Testis (tissue), 3 donors: ENCODE measurements around the gene SCFD2. TPM values are rescaled to one million over a fixed set of nuclear protein-coding genes. Genes with fewer than 3 reads are reported as not detected.

Experiments
- DNase-seq: peaks from one replicate; pipeline ENCODE4 v3.0.0-alpha.2; 2019
- H3K27ac ChIP-seq, 2 donors: fragments of 200-600 bp; sonication (generic); one replicate each; pipeline ENCODE4 v1.5.1; 2019
- H3K27me3 ChIP-seq: fragments of 200-600 bp; sonication (generic); one replicate; pipeline ENCODE4 v1.5.1; 2019
- H3K36me3 ChIP-seq: fragments of 200-600 bp; sonication (generic); one replicate; pipeline ENCODE4 v1.5.1; 2017; ENCODE audit warnings: low read depth; ENCODE audit errors: missing control alignments
- H3K4me1 ChIP-seq: fragments of 200-600 bp; sonication (generic); one replicate; pipeline ENCODE4 v1.5.1; 2019
- H3K4me3 ChIP-seq, 2 donors: fragments of 200-600 bp; sonication (generic); one replicate each; pipeline ENCODE4 v1.5.1; 2017 to 2019
- H3K9me3 ChIP-seq: fragments of 200-600 bp; sonication (generic); one replicate; pipeline ENCODE4 v1.5.1; 2017
- CTCF ChIP-seq, 3 experiments: fragments of 450-650 bp in 2 of 3; fragments of 200-600 bp in 1 of 3; sonication (generic) in 1 of 3; IDR thresholded peaks; one replicate each; pipeline ENCODE4 v1.5.1; 2016 to 2019; ENCODE audit warnings: antibody characterized with exemption in 3 of 3, mild to moderate bottlenecking in 2 of 3, moderate library complexity in 1 of 3
- POLR2A ChIP-seq: fragments of 450-650 bp; IDR thresholded peaks from one replicate; pipeline ENCODE4 v1.6.1; 2017; ENCODE audit warnings: antibody characterized with exemption, mild to moderate bottlenecking, moderate library complexity
- WGBS, 2 donors: methylation state at CpG; one replicate each; pipeline ENCODE4 v1.1.5; 2018; 5-methylcytosine and 5-hydroxymethylcytosine counted together
- intact Hi-C: fragments of 100-400 bp; cut with DNase I; formaldehyde crosslinking; loops from one replicate; pipeline ENCODE4 v1.15.1; 2023; ENCODE audit warnings: low total_unique reads
- polyA plus RNA-seq: library from polyadenylated mRNA; stranded (reverse); fragments of 350-450 nt; fragmentation: Illumina TruSeq; extraction: RNeasy Lipid Tissue Mini Kit (QIAGEN cat#74804); gene quantifications from one replicate; pipeline ENCODE4 v1.2.3, GENCODE V29; 2014; ENCODE audit warnings: low read depth, low replicate concordance; ENCODE audit not compliant: insufficient read depth
- total RNA-seq, 2 donors: library from RNA; depleted of rRNA; stranded (reverse); fragments of >200 nt; gene quantifications; one replicate each; pipeline ENCODE4 v1.2.3, GENCODE V29; 2016

SCFD2 gene
- total and polyA plus RNA-seq, 3 donors from 2014 or later, result 6.0 to 24.5 (median 21.3) TPM

DNA sequence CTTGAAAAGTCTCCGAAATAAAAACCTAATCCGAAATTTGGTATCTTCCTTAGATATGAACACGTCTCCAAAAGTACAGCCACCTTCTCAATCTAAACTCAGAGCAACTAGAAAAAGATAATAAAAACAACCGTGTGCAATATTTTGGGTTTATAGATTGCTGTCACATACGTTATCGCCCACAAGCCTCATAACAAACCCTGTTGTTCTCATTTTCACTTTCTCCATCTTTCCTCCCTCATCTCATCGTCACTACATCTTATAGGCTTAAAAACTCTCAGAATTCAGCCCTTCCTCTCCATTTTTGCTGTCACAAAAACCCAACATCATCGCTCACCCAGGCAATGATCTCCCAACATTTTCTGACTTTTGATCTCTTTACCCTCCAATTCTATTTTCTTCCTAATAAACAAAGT lies 448 bp upstream of the SCFD2 start:
- Histone ChIP-seq H3K4me1 (peaks cover 4% of the 10 kb centered on the region), H3K27me3 (no peaks in the 10 kb centered on the region), H3K27ac (peak overlapping the region in 1 of 2 donors; percentile 60), H3K4me3 (peak overlapping the region; percentile 70 to 85), H3K9me3 (no peaks in the 10 kb centered on the region), H3K36me3 (no peaks in the 10 kb centered on the region)
- TF ChIP-seq CTCF (IDR thresholded peaks at IDR 0.05) (no peak), POLR2A (no peak)
- intact Hi-C loops, result loop anchor here (5.0 kb wide), 1 partner anchor 866 kb away; no protein-coding TSS in a partner anchor
- DNase-seq, result no peak
- 6 to 7% methylated on average over 8 of the region's 8 CpGs for WGBS, 2 donors

- intact Hi-C loops, result loop anchor here (5.0 kb wide), 1 partner anchor 867 kb away; no protein-coding TSS in a partner anchor
- H3K36me3 ChIP-seq, result no peaks in the 10 kb centered on the region
- peak overlapping the region; percentile 70 to 85 for H3K4me3 ChIP-seq
- 0 to 1% methylated on average over 8 of the region's 8 CpGs for WGBS, 2 donors
- H3K27me3 ChIP-seq, result no peaks in the 10 kb centered on the region
- H3K4me1 ChIP-seq, result peaks cover 4% of the 10 kb centered on the region
- no peak for DNase-seq
- no peak for TF ChIP-seq CTCF (IDR thresholded peaks at IDR 0.05)
- no peaks in the 10 kb centered on the region for H3K9me3 ChIP-seq
- H3K27ac ChIP-seq, result no peak overlapping the region
Observed at GRCh38 chr4:53365121-53365485, 758 bp downstream of the SCFD2 start.

DNA sequence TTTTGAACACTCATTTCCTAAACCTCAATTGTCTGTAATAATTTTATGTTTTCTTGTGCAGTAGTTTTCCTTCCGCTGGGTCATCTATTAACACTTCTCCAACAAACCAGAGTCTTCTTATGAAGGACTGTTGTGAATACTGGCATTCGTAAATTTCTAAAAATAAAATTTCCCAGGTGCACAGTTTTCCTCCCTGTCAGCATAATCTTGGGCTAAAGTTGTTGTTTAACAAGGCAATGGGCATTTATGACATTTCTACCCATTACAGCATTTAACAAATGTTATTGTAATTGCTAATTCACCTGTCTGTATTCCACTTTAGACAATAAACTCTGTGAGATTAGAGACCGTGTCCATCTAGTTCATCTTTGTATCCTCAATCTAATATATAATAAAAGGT lies 1.2 kb downstream of the SCFD2 start:
- DNase-seq, result no peak
- H3K4me1 ChIP-seq, result peaks cover 4% of the 10 kb centered on the region
- H3K27me3 ChIP-seq, result no peaks in the 10 kb centered on the region
- H3K36me3 ChIP-seq, result no peaks in the 10 kb centered on the region
- H3K27ac ChIP-seq, result no peak overlapping the region
- TF ChIP-seq POLR2A, result no peak
- TF ChIP-seq CTCF (IDR thresholded peaks at IDR 0.05), result no peak
- 47 to 52% methylated on average over 3 of the region's 3 CpGs for WGBS, 2 donors
- H3K4me3 ChIP-seq, result peak overlapping the region in 1 of 2 donors; percentile 70
- intact Hi-C loops, result loop anchor here (5.0 kb wide), 1 partner anchor 868 kb away; no protein-coding TSS in a partner anchor
- H3K9me3 ChIP-seq, result no peaks in the 10 kb centered on the region

DNA sequence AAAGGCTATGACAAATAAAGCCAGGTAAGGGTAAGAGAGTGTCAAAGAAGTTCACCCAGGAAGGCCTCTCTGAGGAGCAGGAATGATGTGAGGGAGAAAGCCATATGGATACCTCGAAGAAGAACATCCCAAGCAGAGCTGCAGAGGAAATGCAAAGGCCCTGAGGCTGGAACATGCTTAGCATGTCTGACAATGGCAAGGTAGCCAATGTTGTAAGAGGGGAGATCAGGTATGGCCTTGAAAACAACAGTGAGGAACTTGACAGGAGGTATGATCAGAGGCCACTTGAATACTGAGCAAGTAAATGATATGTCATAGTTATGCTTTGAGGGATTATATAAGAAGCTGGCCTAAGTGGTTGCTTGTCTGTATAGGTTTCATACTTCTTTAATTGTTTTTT lies 3.8 kb downstream of the SCFD2 start:
- WGBS, 2 donors, result 81 to 100% methylated on average over 1 of the region's 1 CpG
- Histone ChIP-seq H3K27ac (no peak overlapping the region), H3K4me3 (no peak overlapping the region), H3K36me3 (no peaks in the 10 kb centered on the region), H3K9me3 (no peaks in the 10 kb centered on the region), H3K4me1 (peaks cover 4% of the 10 kb centered on the region), H3K27me3 (no peaks in the 10 kb centered on the region)
- intact Hi-C loops, result no loop called here
- DNase-seq, result no peak
- no peak for TF ChIP-seq CTCF (IDR thresholded peaks at IDR 0.05)
- no peak for TF ChIP-seq POLR2A

DNA sequence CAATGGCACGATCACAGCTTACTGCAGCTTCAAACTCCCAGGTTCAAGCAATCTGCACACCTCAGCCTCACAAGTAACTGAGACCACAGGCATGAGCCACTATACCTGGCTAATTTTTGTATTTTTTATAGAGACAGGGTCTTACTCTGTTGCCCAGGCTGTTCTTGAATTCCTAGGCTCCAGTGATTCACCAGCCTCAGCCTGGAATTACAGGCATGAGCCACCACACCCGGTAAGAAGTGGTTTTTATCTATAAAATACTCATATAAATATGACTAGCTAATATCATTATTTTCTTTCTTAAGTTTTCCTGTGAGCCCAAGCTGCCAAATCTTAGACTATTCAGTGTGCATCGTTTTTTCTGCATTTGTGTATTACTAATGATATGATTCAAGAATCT lies 4.4 kb downstream of the SCFD2 start:
- H3K4me3 ChIP-seq, result no peak overlapping the region
- no peak overlapping the region for H3K27ac ChIP-seq
- H3K27me3 ChIP-seq, result no peaks in the 10 kb centered on the region
- TF ChIP-seq CTCF (IDR thresholded peaks at IDR 0.05) (no peak), POLR2A (no peak)
- 77 to 80% methylated on average over 3 of the region's 3 CpGs for WGBS, 2 donors
- no peak for DNase-seq
- H3K36me3 ChIP-seq, result no peaks in the 10 kb centered on the region
- no peaks in the 10 kb centered on the region for H3K9me3 ChIP-seq
- intact Hi-C loops, result no loop called here
- peaks cover 4% of the 10 kb centered on the region for H3K4me1 ChIP-seq
